Activated CD4-positive, alpha-beta T cell treated with anti-CD3 and anti-CD28 coated beads, Interleukin-2, Interleukin-4, amounts not matched to agents 100 ng/mL and 50 ng/mL, durations not matched to agents 16 hours and 8 hours (primary cell): ENCODE measurements around the gene IGLL5.
"Not testable (repeated sequence)": the region's sequence is repeated elsewhere in the genome, so short reads cannot be mapped to it uniquely, and the experiment has no call there.

Source experiments
- DNase-seq: peaks from one replicate; pipeline ENCODE4 v3.0.0-alpha.2; 2020; ENCODE audit warnings: low spot score

Gene IGLL5

DNA sequence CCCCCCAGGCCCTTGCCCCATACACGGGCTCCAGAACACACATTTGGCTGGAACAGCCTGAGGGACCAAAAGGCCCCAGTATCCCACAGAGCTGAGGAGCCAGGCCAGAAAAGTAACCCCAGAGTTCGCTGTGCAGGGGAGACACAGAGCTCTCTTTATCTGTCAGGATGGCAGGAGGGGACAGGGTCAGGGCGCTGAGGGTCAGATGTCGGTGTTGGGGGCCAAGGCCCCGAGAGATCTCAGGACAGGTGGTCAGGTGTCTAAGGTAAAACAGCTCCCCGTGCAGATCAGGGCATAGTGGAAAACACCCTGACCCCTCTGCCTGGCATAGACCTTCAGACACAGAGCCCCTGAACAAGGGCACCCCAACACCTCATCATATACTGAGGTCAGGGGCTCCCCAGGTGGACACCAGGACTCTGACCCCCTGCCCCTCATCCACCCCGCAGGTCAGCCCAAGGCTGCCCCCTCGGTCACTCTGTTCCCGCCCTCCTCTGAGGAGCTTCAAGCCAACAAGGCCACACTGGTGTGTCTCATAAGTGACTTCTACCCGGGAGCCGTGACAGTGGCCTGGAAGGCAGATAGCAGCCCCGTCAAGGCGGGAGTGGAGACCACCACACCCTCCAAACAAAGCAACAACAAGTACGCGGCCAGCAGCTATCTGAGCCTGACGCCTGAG, 13.1 kb downstream of the IGLL5 start:
- DNase-seq, result not testable (repeated sequence)

DNA sequence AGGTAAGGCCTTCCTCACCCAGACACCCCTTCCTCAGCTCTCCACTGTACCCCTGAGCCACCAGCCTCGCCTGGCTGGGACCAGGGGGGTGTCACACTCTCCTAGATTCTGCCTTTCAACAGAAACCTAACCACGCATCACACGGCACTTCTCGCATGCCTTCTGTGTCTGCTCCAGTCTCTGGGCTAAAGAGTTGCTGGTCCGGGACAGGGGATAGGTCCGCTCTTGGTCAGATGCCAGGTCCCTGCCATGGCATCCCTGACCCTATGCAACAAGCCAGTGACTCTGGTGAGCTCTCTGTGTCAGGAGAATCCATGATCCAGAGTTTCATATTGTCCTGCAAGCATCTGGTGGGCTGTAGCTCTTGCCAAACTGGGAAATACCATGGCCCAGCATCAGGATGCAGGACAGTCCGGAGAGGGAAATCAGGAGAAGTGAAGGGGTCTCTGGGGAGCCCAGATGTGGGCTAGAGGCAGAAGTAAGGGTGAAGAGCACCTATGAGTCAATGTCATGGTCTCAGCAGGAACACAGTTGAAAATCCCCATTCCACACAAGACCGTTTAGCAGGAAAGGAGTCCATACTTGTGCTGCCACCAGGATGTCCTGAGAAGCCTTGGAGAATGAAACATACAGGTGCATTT, 14.1 kb downstream of the IGLL5 start:
- DNase-seq, result no peak

DNA sequence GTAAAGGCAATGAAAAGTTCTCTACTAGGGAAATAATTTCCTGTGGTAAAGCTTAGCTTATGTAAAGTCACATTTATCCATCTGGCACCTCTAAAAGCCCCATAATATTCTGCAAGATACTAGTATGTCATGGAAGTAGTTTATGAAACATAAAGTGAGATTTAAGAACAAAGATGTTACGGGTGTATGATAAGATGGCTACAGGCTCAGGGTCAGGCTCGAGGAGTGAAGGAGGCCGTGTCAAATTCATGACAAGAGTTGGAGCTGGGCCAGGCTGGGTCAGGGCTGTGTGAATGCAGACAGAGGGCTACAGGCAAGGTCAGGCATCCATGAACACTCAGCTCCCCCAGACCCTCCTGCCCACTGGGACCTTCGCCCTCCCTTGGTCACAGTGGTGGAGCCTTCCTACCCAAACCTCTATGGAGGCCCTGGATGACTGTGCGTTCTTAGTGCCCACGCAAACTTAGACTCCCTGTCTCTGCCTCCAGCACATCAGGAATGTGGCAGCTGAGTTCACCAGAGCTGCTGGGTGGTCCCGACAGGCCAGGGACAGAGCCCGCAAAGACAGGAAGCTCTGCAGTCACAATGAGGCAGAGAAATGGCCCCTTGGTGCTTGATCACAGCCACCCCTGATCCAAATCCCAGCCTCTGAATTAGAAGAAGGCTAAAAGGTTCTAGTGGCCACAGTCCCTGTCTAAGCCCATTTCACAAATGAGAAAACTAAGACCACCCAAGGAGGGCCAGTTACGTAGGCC, 14.8 kb downstream of the IGLL5 start:
- DNase-seq, result no peak

DNA sequence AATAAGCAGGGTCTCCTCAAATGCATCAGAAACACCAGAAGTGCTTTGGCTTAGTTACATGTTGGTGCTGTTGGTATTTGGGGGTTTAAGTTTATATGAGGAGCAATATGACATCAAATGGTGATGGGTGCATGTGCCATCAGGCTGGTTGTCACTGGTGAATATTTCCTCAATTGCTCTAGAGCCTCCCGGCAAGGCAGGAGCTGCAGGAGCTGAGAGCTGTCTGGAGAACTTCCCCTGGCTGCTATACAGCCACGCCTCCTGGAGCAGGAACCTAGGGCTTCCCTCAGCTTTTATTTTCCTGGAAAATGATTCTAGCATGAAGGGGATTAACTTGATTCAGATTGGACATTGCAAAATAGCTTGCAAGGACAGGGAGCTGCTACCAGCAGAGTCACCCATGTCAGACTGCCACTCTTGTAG, 15.8 kb downstream of the IGLL5 start:
- DNase-seq, result no peak

DNA sequence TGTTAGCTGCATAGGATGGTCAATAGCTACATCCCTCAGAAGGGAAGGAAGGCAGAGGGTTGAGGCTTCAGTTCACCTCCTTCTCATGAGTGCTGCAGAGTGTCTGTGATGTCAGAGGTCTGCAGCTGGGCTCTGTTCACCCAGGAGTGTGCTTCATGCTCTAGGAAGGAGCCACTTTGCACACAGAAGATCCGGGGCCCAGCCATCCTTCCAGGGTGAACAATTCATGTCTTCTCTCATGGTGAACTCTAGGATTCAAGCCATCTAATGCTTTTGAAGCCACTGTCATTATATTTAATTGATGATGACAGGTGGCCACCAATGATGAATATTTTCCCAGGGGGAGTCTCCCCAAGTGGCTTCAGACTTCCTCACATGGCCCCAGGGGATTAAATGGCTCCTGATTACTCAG, 16.2 kb downstream of the IGLL5 start:
- DNase-seq, result not testable (repeated sequence)

DNA sequence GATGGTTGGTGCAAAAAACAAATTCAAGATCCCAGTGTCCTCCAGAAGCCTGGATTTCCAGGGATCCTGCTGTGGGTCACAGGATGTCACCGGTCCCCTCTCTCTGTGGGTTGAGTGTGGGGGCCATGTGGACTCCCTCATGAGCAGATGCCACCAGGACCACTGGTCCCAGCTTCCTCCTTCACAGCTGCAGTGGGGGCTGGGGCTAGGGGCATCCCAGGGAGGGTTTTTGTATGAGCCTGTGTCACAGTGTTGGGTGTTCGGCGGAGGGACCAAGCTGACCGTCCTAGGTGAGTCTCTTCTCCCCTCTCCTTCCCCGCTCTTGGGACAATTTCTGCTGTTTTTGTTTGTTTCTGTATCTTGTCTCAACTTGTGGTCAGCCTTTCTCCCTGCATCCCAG, 17.1 kb downstream of the IGLL5 start:
- not testable (repeated sequence) for DNase-seq

DNA sequence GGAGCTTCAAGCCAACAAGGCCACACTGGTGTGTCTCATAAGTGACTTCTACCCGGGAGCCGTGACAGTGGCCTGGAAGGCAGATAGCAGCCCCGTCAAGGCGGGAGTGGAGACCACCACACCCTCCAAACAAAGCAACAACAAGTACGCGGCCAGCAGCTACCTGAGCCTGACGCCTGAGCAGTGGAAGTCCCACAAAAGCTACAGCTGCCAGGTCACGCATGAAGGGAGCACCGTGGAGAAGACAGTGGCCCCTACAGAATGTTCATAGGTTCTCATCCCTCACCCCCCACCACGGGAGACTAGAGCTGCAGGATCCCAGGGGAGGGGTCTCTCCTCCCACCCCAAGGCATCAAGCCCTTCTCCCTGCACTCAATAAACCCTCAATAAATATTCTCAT, 18.8 kb downstream of the IGLL5 start:
- DNase-seq, result not testable (repeated sequence)

DNA sequence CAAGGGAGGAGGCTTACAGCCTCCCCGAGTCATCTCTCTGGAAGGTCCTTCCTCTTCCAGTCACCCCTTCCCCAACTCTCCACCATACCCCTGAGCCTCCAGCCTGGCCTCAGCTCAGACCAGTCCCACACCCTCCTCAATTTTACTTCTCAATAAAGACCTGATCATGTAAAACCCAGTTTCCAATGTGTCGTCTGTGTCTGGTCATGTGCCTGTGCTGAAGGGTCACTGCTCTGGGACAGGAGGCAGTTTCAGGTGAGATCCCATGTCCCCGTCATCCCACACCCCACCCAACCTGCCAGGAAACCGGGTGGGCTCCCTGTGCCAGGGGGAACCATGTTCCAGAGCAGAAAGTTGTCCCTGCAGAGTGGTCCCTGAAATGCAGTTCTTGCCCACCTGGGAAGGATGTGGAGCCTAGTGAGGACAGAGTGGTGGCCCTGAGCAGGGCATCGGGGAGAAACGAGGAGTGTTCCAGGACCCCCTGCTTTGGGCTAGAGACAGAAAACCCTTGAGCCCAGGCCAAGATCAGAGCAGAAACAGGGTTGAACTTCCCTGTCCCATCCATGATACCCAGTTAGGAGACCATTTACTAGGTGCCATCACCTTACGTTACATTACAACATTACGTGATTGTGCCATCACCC, 19.4 kb downstream of the IGLL5 start:
- DNase-seq, result no peak

DNA sequence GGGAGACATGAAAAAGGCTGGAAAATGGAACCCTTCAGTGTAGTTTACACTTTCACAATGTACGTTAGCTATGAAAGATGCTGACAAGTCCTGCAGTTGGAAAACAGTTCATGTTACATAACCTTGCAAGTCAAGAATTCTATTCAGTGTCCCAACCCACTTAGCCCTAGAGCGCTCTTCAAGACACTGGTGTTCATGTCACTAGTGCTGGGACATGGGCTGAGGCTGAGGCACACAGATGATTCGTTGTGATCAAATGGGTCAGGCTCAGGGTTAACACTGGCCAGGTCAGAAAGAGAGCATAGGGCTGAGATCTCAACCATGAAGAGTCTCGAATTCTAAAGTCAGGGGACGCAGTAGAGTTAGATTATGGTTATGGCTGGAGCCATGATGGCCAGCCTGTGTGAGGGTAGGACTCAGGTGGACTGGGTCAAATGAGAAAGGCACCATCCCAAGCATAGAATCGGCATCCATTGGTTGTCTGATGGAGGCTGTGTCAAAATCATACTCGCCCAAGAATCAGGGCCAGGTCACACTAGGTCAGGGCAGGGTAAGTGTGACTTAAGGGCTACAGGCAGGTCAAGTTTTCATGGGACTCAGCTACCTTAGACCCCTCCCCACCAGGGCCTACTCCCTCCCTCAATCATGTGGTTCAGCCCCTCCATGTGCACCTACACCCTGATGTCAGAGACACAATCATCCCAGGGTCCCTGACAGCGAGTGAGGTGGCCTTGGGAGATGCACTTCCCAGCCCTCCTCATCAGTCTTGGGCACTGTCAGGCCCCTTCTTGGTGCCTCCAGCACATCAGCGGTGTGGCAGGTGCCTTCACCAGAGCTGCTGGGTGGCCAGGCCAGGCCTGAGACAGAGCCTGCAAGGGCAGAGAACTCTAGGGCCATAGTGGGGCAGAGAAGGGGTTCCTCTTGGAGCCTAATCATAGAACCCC, 20.2 kb downstream of the IGLL5 start:
- no peak for DNase-seq

DNA sequence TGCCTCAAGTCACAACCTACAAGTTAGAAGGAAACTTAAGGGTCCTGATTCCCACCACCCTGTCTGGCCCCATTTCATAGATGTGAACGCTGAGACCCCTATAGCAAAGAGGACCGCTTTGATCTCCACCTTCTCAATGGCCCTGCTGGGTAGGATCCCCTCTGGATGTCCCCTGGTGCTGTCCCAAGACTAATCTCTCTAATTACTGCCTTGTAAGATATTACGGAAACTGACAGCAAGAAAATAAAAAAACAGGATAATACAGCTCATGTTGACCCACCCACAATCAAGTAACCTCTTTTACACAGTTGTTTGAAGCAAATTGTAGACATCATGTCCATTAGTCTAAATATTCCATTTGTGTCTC, 20.9 kb downstream of the IGLL5 start:
- no peak for DNase-seq

DNA sequence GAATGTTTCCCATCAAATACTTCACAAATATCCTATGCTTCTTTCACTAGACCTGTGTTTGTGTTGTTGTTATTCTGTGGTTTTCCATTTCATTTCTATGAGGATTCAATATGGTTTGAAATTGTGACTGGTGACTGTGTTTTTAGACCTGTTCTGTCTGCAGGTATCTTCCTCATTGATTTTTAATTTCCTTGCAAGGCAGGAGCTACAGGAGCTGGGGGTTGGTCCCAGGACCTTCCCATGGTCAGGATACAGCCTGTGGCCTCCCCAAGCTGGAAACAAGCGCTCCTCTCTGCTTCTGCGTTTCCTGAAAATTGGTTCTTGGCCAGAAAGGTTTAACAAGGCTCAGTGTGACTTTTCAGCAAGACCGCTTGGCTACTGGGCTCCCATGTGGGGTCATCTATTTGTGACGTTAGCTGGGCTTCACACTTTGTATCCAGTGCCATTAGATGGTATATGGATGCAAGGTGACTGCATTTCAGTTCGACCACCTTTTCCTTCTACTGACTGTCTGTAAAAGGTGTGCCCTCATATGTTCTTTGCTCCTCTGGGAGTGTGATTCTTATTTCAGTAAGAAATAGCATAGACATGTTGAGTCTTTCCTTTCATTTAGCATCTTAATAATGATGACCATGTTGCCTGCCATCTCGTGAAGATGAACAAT, 21.5 kb downstream of the IGLL5 start:
- no peak for DNase-seq

DNA sequence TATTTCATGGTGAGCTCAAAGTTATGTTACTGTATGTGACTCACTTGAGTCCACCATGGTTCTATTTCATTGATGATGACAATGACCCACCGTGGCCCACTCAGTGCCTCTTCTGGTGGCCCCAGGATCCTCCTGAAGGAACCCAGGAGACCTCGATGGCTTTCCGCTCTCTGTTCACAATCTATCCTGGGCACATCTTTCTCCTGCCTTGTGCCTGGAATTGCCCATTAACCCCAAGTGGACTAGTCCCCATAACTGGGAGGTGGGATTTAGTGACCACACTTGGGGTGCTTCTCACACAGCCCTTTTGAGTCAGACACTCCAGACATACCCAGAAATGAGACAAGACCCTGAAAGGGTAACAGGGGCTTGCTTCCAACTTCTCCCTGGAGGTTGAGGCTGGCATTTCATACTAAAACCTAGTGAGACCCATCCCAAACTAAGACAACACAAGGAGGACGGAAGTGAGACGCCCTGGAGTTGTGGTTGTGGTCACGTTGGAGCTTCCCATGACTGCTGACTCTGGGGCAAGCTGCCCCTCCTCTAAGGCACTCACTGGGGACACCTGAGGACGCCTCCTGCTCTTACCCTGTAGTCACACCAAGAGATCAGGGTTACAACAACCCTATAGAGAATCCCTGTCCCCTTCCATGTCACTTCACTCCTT, 22.1 kb downstream of the IGLL5 start:
- no peak for DNase-seq

DNA sequence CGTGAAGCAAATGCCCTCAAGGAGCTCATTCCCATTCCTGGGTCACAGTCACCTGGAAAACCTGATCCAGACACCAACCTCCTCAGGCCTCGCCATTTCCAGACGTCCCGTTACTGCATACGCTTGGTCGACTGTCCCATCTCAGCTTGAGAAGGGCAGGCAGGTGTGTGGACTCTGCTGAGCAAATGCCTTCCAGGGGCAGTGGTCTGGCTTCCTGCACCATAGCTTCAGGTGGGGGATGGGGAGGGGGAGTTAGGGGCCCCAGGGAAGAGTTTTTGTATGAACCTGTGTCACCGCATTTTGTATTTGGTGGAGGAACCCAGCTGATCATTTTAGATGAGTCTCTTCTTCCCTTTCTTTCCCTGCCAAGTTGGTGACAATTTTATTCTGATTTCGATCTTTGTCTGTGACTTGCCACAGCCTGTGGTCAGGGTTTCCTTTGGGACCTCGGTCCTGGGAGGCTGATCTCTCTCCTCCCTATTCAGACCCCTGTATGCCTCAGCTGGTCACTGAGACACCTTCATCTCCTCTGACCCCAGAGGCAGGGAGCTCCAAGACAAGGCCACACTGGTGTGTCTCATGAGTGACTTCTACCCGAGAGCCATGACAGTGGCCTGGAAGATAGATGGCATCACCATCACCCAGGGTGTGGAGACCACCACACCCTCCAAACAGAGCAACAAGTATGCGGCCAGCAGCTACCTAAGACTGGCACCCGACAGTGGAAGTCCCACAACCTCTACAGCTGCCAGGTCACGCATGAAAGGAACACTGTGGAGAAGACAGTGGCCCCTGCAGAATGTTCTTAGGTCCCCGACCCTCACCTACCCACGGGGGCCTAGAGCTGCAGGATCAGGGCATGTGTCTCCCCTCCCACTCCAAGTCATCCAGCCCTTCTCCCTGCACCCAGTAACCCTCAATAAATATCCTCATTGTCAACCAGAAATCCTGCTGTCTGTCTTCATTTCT, 22.9 kb downstream of the IGLL5 start:
- no peak for DNase-seq

DNA sequence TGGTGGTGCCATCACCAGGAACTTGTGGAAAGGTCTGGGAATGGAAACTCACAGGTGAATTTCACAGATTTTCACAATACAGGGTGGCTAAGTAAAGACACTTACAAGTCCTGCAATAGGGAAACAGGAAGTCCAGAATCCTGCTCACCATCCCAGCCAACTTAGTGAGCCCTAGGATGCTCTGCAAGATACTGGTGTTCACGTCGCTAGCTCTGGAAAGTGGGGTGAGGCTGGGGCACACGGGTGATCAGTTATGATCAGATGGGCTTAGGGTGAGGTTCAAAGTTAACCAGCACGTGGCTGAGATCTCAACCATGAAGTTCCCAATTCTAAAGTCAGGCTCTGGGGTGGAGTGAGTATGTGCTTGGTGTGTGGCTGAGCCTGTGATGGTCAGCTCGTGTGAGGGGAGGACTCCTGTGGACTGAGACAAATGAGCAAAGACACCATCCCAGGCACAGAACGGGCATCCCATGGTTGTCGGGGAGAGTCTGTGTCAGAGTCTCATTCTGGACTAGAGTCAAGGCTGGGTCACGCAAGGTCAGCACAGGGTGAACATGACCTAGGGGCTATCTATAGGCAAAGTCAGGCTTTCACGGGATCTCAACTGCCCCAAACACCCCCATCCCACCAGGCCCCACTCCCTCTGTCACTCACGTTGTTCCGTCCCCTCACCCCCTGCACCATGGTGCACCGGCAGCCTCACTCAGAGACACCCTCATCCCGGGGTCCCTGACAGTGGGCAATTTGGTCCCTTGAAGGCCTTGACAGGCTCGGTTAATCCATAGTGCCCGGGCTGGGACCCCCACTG, 23.9 kb downstream of the IGLL5 start:
- DNase-seq, result no peak

DNA sequence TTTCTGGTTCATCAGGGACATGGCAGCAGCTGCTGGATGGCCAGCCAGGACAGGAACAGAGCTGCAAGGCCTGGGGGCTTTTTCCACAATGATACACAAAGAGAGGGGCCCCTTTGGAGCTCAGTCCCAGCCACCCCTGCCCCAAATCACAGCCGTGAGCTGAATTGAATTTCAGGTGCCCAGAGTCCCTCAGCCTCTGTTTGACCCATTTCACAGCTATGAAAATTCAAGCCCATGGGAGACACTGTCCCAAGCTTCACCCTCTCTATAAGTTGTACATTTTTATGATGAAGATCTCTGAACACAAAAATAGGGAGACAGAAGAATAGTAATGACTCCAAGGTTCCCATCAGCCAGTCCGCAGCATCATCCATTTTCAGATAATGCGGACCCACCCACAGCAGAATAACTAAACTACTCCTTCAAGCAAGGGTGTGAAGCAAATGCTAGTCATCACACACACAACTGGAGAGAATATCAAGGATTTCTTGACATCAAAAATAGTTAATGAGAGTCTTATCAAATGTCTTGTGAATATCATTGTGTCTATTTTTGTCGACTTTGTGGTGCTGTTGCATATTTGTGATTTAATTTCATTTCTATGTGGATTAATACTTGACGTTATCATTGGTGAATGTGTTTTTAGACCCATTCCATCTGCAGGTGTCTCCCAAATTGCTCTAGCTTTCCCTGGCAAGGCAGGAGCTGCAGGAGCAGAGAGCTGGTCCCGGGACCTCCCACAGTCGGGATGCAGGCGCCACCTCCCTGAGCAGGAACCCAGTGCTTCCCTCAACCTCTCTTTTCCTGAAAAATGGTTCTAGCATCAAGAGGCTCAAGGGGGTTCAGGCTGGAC, 24.7 kb downstream of the IGLL5 start:
- no peak for DNase-seq

DNA sequence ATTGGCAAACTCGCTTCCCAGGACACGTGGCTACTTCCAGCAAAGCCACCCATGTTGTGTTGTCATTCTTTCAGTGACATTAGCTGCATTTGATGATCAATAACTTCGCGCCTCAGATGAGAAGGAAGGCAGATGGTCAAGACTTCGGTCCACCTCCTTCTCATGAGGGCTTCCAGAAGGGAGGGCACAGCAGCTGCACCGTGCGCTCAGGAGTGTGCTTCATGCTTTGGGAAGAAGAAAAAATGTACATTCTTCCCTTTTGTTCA, 25.3 kb downstream of the IGLL5 start:
- DNase-seq, result no peak

DNA sequence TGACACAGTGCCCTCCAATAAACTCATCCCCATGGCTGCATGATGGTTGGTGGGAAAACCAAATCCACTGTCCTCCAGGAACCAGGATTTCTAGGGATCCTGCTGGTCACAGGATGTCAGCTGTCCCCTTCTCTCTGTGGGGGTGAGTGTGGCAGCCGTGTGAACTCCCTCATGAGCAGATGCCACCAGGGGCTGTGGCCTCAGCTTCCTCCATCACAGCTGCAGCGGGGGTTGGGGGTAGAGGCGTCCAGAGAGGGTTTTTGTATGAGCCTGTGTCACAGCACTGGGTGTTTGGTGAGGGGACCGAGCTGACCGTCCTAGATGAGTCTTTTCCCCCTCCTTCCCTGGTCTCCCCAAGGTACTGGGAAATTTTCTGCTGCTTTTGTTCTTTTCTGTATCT, 26.4 kb downstream of the IGLL5 start:
- DNase-seq, result no peak
